Neural crest cell (in vitro differentiated cells): ENCODE results near the gene HLF. TPM values are rescaled to one million over a fixed set of nuclear protein-coding genes. Genes with fewer than 3 reads are reported as not detected.
A peak's percentile ranks its signal among the peaks of the same experiment; 100 is the strongest.

Experiments used
- DNase-seq: peaks from one replicate; pipeline ENCODE4 v3.0.0; 2021; ENCODE audit warnings: low read depth, mixed read lengths, low spot score
- H3K27ac Mint-ChIP-seq: one replicate; pipeline ENCODE4 v1.8.0; 2021; ENCODE audit warnings: mild to moderate bottlenecking, mixed read lengths; ENCODE audit not compliant: unreplicated experiment
- H3K27me3 Mint-ChIP-seq: 2 replicates; pipeline ENCODE4 v1.8.0; 2021; ENCODE audit warnings: low read depth, mild to moderate bottlenecking, mixed read lengths
- H3K36me3 Mint-ChIP-seq: 2 replicates; pipeline ENCODE4 v1.8.0; 2021; ENCODE audit warnings: low read depth, mild to moderate bottlenecking, mixed read lengths
- H3K4me1 Mint-ChIP-seq: 2 replicates; pipeline ENCODE4 v1.8.0; 2021; ENCODE audit warnings: mixed read lengths
- H3K4me3 Mint-ChIP-seq: one replicate; pipeline ENCODE4 v1.8.0; 2021; ENCODE audit warnings: mild to moderate bottlenecking, mixed read lengths
- H3K9me3 Mint-ChIP-seq: 2 replicates; pipeline ENCODE4 v1.8.0; 2021; ENCODE audit warnings: mixed read lengths
- total RNA-seq: library from RNA; stranded (reverse); gene quantifications from 2 replicates; pipeline ENCODE4 v1.2.1, GENCODE V29; 2021
- TF ChIP-seq, protein P1 (sequence below): fragments of 200-600 bp; sonication (generic); conservative IDR thresholded peaks from 2 replicates; pipeline ENCODE4 v1.5.0; 2021; ENCODE audit warnings: antibody characterized with exemption, mild to moderate bottlenecking

The HLF gene
- total RNA-seq, 1 donor from 2014 or later, result not detected

DNA sequence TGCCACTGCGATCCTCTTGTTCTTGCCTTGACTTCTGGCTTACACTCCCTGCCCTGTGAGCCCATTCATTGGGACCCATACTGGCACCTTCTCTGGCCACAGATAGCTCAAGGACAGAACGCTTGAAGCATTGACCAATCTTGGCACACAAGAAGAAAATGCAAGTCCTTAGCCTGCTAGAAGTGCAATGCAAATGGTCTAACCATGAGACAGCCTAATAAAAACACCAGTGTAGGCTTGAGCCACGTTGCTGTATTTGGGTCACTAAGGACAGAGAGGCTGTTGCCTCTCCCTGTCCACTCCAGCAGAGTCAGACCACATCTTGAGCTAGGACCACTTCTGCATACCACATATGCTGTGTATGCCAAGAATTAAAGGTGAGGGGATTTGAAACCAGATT lies 41.2 kb upstream of the HLF start:
- no peaks in the 10 kb centered on the region for H3K27me3 Mint-ChIP-seq
- no peak for DNase-seq
- H3K27ac Mint-ChIP-seq, result no peak overlapping the region
- no peaks in the 10 kb centered on the region for H3K4me1 Mint-ChIP-seq
- H3K9me3 Mint-ChIP-seq, result no peaks in the 10 kb centered on the region
- no peak overlapping the region for H3K4me3 Mint-ChIP-seq
- TF ChIP-seq, protein P1, sequence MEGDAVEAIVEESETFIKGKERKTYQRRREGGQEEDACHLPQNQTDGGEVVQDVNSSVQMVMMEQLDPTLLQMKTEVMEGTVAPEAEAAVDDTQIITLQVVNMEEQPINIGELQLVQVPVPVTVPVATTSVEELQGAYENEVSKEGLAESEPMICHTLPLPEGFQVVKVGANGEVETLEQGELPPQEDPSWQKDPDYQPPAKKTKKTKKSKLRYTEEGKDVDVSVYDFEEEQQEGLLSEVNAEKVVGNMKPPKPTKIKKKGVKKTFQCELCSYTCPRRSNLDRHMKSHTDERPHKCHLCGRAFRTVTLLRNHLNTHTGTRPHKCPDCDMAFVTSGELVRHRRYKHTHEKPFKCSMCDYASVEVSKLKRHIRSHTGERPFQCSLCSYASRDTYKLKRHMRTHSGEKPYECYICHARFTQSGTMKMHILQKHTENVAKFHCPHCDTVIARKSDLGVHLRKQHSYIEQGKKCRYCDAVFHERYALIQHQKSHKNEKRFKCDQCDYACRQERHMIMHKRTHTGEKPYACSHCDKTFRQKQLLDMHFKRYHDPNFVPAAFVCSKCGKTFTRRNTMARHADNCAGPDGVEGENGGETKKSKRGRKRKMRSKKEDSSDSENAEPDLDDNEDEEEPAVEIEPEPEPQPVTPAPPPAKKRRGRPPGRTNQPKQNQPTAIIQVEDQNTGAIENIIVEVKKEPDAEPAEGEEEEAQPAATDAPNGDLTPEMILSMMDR, result no peak
- no peaks in the 10 kb centered on the region for H3K36me3 Mint-ChIP-seq

DNA sequence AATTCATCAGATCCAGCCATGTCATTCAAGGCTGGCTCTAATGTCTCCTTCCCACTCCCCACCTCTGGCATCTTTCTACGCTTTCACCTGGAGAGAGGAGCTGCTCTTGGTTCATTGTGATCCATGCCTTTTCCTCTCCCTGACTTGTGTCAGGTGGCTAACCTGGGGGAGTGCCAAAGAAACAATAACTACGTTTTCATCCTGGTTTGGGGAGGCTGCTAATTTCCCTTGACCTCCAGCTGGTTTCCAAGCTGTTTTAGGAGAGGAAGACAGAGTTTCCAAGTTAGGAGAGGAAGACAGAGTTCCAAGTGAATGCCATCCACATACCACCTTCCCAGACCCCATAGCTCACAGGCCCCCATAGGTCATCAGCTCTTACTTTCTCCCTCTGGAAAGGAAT lies 40.0 kb upstream of the HLF start:
- H3K4me3 Mint-ChIP-seq, result no peak overlapping the region
- no peaks in the 10 kb centered on the region for H3K4me1 Mint-ChIP-seq
- no peak overlapping the region for H3K27ac Mint-ChIP-seq
- no peaks in the 10 kb centered on the region for H3K9me3 Mint-ChIP-seq
- H3K27me3 Mint-ChIP-seq, result no peaks in the 10 kb centered on the region
- TF ChIP-seq, protein P1, result no peak
- no peak for DNase-seq
- no peaks in the 10 kb centered on the region for H3K36me3 Mint-ChIP-seq

DNA sequence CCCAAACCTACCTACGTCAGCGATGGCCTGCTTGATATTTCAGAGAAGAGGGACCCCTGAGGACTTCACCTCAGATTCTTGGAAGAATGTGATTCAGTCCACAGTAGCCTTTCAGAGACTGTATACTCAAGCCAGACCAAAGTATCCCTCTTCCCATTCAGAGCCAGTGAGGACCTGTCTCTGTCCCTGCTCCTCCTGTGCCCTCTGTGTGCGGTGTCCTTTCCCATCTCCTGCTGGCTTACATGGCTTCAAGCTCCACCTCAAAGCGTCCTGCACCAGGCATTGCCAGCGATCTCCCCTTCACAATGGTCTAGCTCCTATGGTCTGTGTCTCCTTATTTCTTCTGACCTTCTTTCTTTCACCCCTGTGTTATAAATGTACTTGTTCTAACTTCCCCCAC lies 39.5 kb upstream of the HLF start:
- peaks cover 3% of the 10 kb centered on the region for H3K4me1 Mint-ChIP-seq
- no peak for DNase-seq
- no peaks in the 10 kb centered on the region for H3K36me3 Mint-ChIP-seq
- H3K27me3 Mint-ChIP-seq, result no peaks in the 10 kb centered on the region
- no peaks in the 10 kb centered on the region for H3K9me3 Mint-ChIP-seq
- TF ChIP-seq, protein P1, result no peak
- no peak overlapping the region for H3K4me3 Mint-ChIP-seq
- no peak overlapping the region for H3K27ac Mint-ChIP-seq

DNA sequence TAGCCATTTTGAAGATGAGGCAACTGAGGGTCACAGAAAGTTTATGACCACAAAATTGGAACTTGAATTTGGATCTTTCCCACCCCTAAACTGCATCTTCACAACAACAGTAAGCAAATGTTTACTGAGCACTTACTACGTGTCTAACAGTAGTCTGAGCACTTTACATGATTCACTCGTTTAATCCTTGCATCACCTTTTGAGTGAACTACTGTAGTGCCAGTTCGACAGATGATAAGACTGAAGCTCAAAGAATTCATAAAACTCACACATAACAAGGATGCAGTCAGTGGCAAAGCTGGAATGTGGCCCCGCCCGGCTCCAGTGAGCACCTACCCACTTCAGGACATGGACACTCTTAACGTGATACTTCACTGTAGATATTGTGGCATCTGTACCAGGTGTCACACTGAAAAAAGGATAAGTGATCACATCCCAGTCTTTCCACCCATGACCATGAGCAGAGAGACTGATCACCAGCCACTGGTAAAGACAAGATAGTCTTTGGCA lies 36.0 kb upstream of the HLF start:
- no peaks in the 10 kb centered on the region for H3K36me3 Mint-ChIP-seq
- H3K4me3 Mint-ChIP-seq, result no peak overlapping the region
- no peak for DNase-seq
- H3K27ac Mint-ChIP-seq, result no peak overlapping the region
- peaks cover 2% of the 10 kb centered on the region for H3K27me3 Mint-ChIP-seq
- peaks cover 5% of the 10 kb centered on the region for H3K4me1 Mint-ChIP-seq
- H3K9me3 Mint-ChIP-seq, result no peaks in the 10 kb centered on the region
- TF ChIP-seq, protein P1, result no peak

DNA sequence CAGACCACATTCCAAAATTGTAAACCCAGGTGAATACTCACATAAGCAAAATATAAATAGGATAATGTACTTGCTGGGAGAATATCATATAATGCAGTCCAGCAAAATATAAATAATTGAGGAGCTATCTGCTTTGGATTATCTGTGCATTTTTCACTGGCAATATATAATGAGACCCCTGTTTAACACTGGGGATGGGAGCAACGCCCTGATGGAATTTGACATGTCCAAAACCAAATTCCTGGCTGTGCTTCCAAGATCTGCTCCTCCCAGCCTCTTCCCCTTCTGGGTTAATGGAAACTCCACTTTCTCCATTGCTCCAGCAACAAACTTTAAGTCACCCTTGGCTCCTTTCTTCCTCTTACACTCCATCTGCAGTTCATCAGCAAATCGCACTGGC lies 35.5 kb upstream of the HLF start:
- H3K9me3 Mint-ChIP-seq, result no peaks in the 10 kb centered on the region
- no peak overlapping the region for H3K4me3 Mint-ChIP-seq
- TF ChIP-seq, protein P1, result no peak
- H3K36me3 Mint-ChIP-seq, result no peaks in the 10 kb centered on the region
- H3K27ac Mint-ChIP-seq, result peak overlapping the region; percentile 31
- DNase-seq, result no peak
- H3K27me3 Mint-ChIP-seq, result peaks cover 2% of the 10 kb centered on the region
- peaks cover 5% of the 10 kb centered on the region for H3K4me1 Mint-ChIP-seq

DNA sequence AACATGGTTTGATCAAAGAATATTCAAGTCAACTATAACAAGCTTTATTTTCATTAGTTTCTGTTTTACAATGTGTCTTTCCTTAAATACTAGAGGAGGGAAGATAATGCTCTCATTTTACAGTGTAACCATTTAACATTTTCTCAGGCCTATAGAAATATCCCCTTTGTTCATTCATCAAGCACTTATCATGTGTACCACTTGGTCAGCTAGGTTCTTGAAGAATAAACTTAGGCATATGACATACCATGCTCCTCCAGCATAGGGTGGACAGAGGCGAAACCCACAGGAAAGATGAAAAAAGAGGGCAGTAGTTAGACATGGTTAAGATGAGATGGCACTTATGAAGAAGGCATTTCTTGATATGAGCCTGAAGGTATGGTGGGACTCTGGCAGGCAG lies 34.0 kb upstream of the HLF start:
- DNase-seq, result no peak
- peaks cover 5% of the 10 kb centered on the region for H3K4me1 Mint-ChIP-seq
- no peak overlapping the region for H3K4me3 Mint-ChIP-seq
- peaks cover 2% of the 10 kb centered on the region for H3K27me3 Mint-ChIP-seq
- TF ChIP-seq, protein P1, result no peak
- no peaks in the 10 kb centered on the region for H3K9me3 Mint-ChIP-seq
- no peaks in the 10 kb centered on the region for H3K36me3 Mint-ChIP-seq
- H3K27ac Mint-ChIP-seq, result no peak overlapping the region
